Adrenal gland (tissue), 5 donors: Measurements from ENCODE around the gene SELENOM.

Source experiments
- POLR2A ChIP-seq, 2 donors: fragments of 450-650 bp; IDR thresholded peaks; one replicate each; pipeline ENCODE4 v1.6.1; 2017; ENCODE audit warnings: antibody characterized with exemption in 2 of 2, mild to moderate bottlenecking in 2 of 2, moderate library complexity in 1 of 2
- TF ChIP-seq, protein P1 (sequence below), 6 experiments: fragments of 450-650 bp in 4 of 6; fragments of 200-600 bp in 2 of 6; sonication (generic) in 1 of 6; IDR thresholded peaks; 1 replicate in 5 of 6; 2 replicates in 1 of 6; pipeline versions ENCODE4 v1.5.1 to v1.8.0; 2016 to 2021; ENCODE audit warnings: antibody characterized with exemption in 6 of 6, mild to moderate bottlenecking in 2 of 6, moderate library complexity in 1 of 6
- donor health status: DM: no; HTN: no; CAD: no.

DNA sequence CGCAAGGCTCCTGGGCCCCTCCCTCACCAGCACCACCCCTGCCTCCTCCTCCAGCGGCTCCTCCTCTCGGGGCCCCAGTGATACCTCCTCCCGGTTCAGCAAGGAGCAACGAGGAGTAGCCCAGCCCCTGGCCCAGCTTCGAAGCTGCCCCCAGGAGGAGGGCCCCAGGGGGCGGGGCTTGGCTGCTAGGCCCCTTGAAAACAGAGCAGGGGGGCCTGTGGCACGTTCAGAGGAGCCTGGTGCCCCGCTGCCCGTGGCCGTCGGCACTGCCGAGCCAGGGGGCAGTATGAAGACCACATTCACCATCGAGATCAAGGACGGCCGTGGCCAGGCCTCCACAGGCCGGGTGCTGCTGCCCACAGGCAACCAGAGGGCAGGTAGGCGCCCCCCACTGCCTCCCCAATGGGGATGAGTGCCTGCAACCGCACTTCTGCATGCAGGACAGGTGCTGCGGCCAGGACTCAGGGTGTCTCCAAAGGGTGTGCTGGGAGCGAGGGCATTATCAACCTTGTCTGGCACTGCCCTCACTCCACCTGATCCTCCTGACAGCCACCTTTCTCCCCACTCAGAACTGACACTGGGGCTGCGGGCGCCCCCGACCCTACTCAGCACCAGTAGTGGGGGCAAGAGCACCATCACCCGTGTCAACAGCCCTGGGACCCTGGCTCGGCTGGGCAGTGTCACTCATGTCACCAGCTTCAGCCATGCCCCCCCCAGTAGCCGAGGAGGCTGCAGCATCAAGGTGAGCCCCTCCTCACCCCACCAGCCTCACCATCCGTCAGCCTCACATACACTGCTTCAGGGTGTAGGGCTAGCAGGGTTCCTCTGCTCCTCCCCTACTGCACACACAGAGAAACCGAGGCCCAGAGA, 16.0 kb downstream of the SELENOM start:
- TF ChIP-seq, protein P1, sequence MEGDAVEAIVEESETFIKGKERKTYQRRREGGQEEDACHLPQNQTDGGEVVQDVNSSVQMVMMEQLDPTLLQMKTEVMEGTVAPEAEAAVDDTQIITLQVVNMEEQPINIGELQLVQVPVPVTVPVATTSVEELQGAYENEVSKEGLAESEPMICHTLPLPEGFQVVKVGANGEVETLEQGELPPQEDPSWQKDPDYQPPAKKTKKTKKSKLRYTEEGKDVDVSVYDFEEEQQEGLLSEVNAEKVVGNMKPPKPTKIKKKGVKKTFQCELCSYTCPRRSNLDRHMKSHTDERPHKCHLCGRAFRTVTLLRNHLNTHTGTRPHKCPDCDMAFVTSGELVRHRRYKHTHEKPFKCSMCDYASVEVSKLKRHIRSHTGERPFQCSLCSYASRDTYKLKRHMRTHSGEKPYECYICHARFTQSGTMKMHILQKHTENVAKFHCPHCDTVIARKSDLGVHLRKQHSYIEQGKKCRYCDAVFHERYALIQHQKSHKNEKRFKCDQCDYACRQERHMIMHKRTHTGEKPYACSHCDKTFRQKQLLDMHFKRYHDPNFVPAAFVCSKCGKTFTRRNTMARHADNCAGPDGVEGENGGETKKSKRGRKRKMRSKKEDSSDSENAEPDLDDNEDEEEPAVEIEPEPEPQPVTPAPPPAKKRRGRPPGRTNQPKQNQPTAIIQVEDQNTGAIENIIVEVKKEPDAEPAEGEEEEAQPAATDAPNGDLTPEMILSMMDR (IDR thresholded peaks at IDR 0.05) = no peak
- TF ChIP-seq POLR2A (IDR thresholded peaks at IDR 0.05) = no peak
